GM12864 (cell line): ENCODE results near the gene MAFG.

ENCODE experiments used
- DNase-seq: peaks from one replicate; pipeline ENCODE4 v3.0.0-alpha.2; 2011; ENCODE audit warnings: low read depth
- H3K4me3 ChIP-seq: 2 replicates; pipeline ENCODE4 v1.5.1; 2011; ENCODE audit warnings: mild to moderate bottlenecking, low read depth, low read length, control low read depth
- TF ChIP-seq, protein P1 (sequence below): IDR thresholded peaks from 2 replicates; pipeline ENCODE4 v1.5.1; 2011; ENCODE audit warnings: low read depth, mild to moderate bottlenecking, moderate library complexity, low read length, control low read depth, inconsistent platforms; ENCODE audit errors: missing control alignments

MAFG gene

DNA sequence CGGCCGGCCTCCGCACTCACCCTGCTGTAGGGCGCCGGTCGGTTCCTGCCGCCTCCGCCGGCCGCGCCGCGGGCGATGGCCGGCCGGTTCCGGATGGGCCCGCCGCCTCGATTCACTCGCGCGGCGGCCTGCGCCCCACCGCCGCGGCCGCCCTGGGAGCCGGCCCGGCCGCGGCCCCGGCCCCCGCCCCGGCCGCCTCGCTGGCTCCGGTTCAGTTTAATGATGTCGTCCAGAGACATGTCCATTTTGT, 36.3 kb downstream of the MAFG start:
- no peak for DNase-seq
- TF ChIP-seq, protein P1, sequence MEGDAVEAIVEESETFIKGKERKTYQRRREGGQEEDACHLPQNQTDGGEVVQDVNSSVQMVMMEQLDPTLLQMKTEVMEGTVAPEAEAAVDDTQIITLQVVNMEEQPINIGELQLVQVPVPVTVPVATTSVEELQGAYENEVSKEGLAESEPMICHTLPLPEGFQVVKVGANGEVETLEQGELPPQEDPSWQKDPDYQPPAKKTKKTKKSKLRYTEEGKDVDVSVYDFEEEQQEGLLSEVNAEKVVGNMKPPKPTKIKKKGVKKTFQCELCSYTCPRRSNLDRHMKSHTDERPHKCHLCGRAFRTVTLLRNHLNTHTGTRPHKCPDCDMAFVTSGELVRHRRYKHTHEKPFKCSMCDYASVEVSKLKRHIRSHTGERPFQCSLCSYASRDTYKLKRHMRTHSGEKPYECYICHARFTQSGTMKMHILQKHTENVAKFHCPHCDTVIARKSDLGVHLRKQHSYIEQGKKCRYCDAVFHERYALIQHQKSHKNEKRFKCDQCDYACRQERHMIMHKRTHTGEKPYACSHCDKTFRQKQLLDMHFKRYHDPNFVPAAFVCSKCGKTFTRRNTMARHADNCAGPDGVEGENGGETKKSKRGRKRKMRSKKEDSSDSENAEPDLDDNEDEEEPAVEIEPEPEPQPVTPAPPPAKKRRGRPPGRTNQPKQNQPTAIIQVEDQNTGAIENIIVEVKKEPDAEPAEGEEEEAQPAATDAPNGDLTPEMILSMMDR = no peak

DNA sequence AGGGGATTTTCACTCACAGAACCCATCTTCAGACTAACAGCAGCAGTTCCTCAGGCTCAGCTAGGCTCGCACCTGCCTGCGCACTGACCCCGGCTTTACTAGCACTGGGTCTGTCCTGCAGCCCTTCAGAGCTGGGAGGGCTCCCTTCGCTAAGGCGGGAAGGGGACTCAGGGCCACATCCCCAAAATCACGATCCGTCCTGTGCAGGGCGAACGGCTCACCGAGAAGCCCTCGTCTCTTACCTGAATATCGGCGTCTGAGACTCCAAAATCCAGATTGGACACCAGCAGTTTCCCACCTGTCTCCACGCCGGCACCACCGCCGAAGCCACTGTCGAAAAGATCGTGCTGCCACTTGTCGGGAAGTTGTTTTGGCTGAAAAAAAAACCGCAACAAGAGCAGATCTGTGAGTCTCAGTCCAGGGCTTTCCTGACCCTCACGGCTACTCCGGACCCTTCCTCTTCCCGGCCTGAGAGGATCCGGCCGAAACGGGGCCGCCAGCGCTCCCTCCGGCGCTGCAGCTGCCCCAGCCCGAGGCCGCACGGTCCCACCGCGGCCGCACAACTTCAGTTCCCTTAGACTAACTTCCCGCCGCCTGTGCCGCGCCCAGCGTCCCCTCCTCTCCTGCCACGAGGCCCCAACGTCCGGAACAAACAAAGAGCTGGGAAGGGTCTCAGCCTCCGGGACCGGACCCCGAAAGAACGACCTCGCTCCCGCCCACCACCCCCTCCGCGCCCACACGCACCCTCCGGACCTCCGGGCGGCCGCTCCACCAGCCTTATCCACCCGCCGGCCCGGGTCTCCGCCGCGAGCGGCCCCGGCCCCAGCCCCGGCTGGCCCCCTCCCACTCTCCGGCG, 36.9 kb downstream of the MAFG start:
- H3K4me3 ChIP-seq = peak overlapping the region; percentile 87
- TF ChIP-seq, protein P1 = no peak
- no peak for DNase-seq

More for the DNA sequence above, 36.3 kb downstream of the MAFG start:
- peak overlapping the region; percentile 87 for H3K4me3 ChIP-seq

DNA sequence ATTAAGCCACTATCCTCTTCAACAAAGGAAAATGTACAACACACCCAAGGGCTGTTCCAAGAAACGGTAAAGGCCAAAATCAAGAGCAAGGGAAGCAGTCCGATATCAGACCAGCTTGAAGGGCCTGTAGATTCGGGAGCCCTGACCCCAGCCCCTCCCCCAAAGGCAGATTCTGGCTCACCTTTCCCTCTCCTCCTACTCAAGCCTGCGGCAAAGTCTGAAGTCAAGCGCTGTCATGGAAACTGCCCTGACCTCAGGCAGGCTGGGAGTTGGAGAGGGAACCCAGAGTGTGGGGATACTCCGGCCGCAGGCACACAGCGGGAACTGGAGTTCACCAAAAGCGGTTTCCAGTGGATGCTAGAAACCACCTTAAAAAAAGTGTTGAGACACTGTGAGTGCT, 37.9 kb downstream of the MAFG start:
- DNase-seq = no peak
- TF ChIP-seq, protein P1 = no peak
- peak overlapping the region; percentile 87; the same call in 1 of the 2 replicates for H3K4me3 ChIP-seq

DNA sequence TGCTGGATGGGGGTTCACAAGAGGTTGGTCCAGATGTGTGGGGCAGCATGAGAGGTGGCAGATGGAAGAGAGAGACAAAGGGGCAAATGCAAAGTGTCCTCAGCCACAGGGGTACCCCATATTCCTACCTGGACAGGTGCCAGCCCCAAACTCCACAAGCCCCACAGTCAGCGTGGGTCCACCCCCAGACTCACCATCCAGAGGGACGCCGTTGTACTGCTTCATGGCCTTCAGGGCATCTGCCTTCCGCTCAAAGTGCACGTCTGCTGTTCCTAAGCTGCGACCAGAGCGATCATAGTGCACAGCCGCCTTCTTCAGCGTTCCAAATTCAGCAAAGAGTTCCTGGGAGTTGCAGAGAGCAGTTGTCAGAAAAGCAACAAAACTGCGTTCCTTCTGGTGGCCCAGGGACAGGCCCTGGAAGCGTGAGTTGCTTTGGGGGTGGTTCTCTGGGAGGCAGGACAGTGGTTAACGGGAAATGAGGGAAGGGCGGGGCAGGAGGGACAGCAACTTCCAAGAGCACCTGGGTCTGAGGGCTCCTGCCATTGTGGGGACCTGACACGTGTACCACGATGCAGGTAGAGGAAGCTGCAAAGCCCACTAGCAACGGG, 38.4 kb downstream of the MAFG start:
- TF ChIP-seq, protein P1 = no peak
- no peak overlapping the region for H3K4me3 ChIP-seq
- no peak for DNase-seq

DNA sequence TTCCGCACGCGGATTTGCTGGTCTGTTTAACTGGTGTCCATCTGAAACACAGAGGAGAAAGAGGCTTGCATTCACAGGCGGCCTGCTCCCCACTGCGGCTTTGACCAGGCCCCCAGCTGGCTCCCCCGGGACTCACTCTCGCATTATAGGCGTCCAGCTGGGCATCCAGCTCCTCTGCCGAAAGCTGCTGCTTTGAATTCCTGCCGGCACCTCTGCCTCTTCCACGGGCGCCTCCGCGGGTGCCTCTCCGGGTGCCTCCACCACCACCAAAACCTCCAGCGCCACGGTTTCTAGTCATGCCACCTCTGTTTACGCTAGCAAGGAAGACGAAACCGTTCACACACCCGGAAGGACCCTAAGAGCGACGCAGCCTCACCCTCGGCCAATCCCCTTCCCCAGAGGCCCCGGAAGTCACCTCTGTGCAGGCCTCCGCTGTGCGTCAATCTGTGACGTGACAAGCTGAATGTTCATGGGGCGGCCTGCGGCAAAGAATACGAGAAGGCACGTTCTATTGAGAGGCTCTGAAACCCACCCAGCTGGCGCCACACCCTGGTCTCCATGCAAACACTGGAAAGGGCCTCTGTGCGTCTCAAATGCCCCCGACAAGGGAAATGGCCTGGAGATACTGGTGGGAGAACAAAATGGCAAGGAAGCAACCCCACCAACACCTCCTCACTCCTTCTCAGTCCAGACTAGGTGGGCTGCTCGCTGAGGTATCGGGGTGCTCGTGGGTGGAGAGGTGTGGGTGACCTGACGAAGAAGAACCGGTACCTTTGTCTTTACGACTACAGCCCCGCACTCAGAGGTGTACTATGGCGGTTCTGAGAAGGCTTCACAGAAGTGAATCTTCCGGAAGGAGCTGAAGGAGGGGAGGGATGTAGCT, 39.2 kb downstream of the MAFG start:
- TF ChIP-seq, protein P1 = no peak
- H3K4me3 ChIP-seq = no peak overlapping the region
- DNase-seq = no peak

DNA sequence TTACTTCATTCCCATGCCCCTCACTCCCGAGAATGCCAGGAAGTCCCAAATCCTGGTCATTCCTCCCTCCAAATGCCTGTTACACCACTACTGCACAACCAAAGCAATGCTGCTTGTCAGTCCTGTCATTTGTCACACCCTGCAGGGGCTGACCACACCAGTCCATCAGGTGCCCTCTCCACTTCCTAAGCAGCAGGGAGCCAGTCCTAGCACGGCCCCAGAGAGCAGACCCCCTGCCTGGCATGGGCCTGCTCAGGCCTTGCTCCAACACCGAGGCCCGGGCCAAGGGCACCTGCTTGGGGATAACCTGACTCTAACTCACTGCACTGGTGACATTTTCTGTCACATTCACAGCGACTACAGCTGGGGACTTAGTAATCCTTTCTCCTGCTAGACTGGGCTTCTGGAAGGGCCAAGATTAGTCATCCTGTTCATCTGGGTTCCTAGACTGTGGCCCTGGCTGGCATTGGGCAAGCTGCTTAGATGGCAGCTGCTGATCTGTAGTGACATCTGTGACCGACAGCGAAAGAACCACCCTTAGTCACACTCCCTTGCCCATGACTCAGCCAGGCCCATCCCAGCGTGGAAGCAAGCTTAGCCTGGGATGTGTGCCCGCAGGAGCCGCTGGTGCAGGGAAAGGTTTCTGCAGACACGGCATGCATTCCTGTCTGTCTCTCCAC, 41.5 kb downstream of the MAFG start:
- TF ChIP-seq, protein P1 = no peak
- no peak overlapping the region for H3K4me3 ChIP-seq
- no peak for DNase-seq
